ENCODE data around the gene FIGLA.

DNA sequence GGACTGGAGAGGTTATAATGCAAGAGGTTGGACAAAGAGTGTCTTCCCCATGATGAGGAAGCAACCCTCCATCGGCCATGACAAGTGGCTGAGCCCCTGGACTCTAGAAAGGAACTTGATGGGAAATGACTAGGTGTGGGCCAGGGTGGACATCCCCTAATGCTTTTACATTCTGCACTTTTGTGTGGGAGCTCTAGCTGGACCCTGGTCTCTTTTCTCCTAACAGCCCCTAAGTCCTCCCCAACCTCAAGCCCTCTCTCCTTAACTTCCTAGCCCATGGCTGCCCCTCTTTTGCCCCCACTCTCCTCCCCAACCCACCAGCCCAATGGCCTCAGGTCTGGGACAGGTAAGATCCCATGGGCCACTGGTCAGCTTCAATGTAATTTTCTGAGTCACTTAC is 42.8 kb upstream of the FIGLA start:
- TF ChIP-seq POLR2A (IDR thresholded peaks at IDR 0.05) (no peak), EP300 (IDR thresholded peaks at IDR 0.05) (no peak), POLR2AphosphoS5 (IDR thresholded peaks at IDR 0.05) (no peak)
- TF ChIP-seq, protein P1, sequence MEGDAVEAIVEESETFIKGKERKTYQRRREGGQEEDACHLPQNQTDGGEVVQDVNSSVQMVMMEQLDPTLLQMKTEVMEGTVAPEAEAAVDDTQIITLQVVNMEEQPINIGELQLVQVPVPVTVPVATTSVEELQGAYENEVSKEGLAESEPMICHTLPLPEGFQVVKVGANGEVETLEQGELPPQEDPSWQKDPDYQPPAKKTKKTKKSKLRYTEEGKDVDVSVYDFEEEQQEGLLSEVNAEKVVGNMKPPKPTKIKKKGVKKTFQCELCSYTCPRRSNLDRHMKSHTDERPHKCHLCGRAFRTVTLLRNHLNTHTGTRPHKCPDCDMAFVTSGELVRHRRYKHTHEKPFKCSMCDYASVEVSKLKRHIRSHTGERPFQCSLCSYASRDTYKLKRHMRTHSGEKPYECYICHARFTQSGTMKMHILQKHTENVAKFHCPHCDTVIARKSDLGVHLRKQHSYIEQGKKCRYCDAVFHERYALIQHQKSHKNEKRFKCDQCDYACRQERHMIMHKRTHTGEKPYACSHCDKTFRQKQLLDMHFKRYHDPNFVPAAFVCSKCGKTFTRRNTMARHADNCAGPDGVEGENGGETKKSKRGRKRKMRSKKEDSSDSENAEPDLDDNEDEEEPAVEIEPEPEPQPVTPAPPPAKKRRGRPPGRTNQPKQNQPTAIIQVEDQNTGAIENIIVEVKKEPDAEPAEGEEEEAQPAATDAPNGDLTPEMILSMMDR (IDR thresholded peaks at IDR 0.05) = no peak
